DND-41 (cell line): ENCODE measurements around the gene COL23A1.
A peak's percentile ranks its signal among the peaks of the same experiment; 100 is the strongest.
"Not testable (repeated sequence)": the region's sequence is repeated elsewhere in the genome, so short reads cannot be mapped to it uniquely, and the experiment has no call there.

Experiments
- ATAC-seq: fragments of 200-7000 bp; cut with Tn5 transposase; 3 replicates; pipeline ENCODE4 v1.9.1; 2021; ENCODE audit warnings: low read depth; ENCODE audit not compliant: insufficient read depth
- DNase-seq: peaks from one replicate; pipeline ENCODE4 v3.0.0-alpha.2; 2020
- H2AFZ ChIP-seq: 2 replicates; pipeline ENCODE4 v1.6.0; 2012; ENCODE audit warnings: low read depth, low read length
- H3K27ac ChIP-seq: 2 replicates; pipeline ENCODE4 v1.5.1; 2012; ENCODE audit warnings: low read length, inconsistent platforms
- H3K27me3 ChIP-seq: fragments of 200-600 bp; sonication (generic); 2 replicates; pipeline ENCODE4 v1.6.0; 2012; ENCODE audit warnings: low read length, mild to moderate bottlenecking, inconsistent platforms; ENCODE audit not compliant: insufficient read depth, poor library complexity
- H3K36me3 ChIP-seq: 2 replicates; pipeline ENCODE4 v1.5.1; 2012; ENCODE audit warnings: low read length, inconsistent platforms; ENCODE audit not compliant: insufficient read depth
- H3K4me1 ChIP-seq: 2 replicates; pipeline ENCODE4 v1.5.1; 2012; ENCODE audit warnings: mild to moderate bottlenecking, low read length; ENCODE audit not compliant: insufficient read depth
- H3K4me2 ChIP-seq: 2 replicates; pipeline ENCODE4 v1.6.0; 2012; ENCODE audit warnings: mild to moderate bottlenecking, moderate library complexity, low read length, inconsistent platforms; ENCODE audit not compliant: insufficient read depth
- H3K4me3 ChIP-seq, 2 experiments: fragments of 200-600 bp in 1 of 2; shearing (Covaris generic) in 1 of 2; 2 replicates each; pipeline ENCODE4 v1.5.1; 2012 to 2016; ENCODE audit warnings: inconsistent platforms in 2 of 2, low read length in 2 of 2, mild to moderate bottlenecking in 2 of 2, low read depth in 1 of 2, moderate library complexity in 1 of 2
- H3K79me2 ChIP-seq: 2 replicates; pipeline ENCODE4 v1.6.0; 2012; ENCODE audit warnings: low read length, inconsistent platforms; ENCODE audit not compliant: insufficient read depth
- H3K9ac ChIP-seq: 2 replicates; pipeline ENCODE4 v1.6.0; 2012; ENCODE audit warnings: low read depth, mild to moderate bottlenecking, inconsistent platforms, low read length, moderate library complexity
- H3K9me3 ChIP-seq: 2 replicates; pipeline ENCODE4 v1.5.1; 2012; ENCODE audit warnings: low read length, moderate library complexity, mild to moderate bottlenecking, inconsistent platforms; ENCODE audit not compliant: insufficient read depth, severe bottlenecking
- H4K20me1 ChIP-seq: 2 replicates; pipeline ENCODE4 v1.6.0; 2012; ENCODE audit warnings: low read length; ENCODE audit not compliant: insufficient read depth
- CTCF ChIP-seq: IDR thresholded peaks from 2 replicates; pipeline ENCODE4 v1.5.1; 2012; ENCODE audit warnings: borderline replicate concordance, low read length, moderate library complexity, mild to moderate bottlenecking; ENCODE audit not compliant: poor library complexity, severe bottlenecking; ENCODE audit errors: extremely low read depth
- EZH2 ChIP-seq: IDR thresholded peaks from 3 replicates; pipeline ENCODE4 v1.6.1; 2012; ENCODE audit warnings: borderline replicate concordance, low read depth, mild to moderate bottlenecking, moderate library complexity, low read length, inconsistent platforms; ENCODE audit not compliant: severe bottlenecking

COL23A1 gene

GRCh38 chr5:178240341-178240741 lies 349.9 kb downstream of the COL23A1 start:
- Histone ChIP-seq H3K27ac (no peak overlapping the region), H3K4me2 (no peak overlapping the region), H2AFZ (no peak overlapping the region), H3K27me3 (no peaks in the 10 kb centered on the region), H3K9ac (no peak overlapping the region), H3K4me1 (peaks cover 14% of the 10 kb centered on the region), H3K4me3 (no peak overlapping the region), H3K79me2 (no peaks in the 10 kb centered on the region), H3K36me3 (no peaks in the 10 kb centered on the region), H4K20me1 (no peaks in the 10 kb centered on the region), H3K9me3 (no peaks in the 10 kb centered on the region)
- no peak for TF ChIP-seq CTCF
- TF ChIP-seq EZH2, result no peak
- no peak for ATAC-seq
- DNase-seq, result no peak

GRCh38 chr5:178239626-178240301 lies 350.4 kb downstream of the COL23A1 start:
- not testable (repeated sequence) for H3K4me3 ChIP-seq, DNase-seq, H3K4me2 ChIP-seq, H3K27ac ChIP-seq, H3K79me2 ChIP-seq, H4K20me1 ChIP-seq, H3K9me3 ChIP-seq, H3K27me3 ChIP-seq, H3K9ac ChIP-seq, ATAC-seq, H3K36me3 ChIP-seq, H2AFZ ChIP-seq
- H3K4me1 ChIP-seq, result peaks cover 16% of the 10 kb centered on the region

GRCh38 chr5:178238711-178239592 lies 351.2 kb downstream of the COL23A1 start:
- no peaks in the 10 kb centered on the region for H3K9me3 ChIP-seq
- H2AFZ ChIP-seq, result no peak overlapping the region
- H3K27me3 ChIP-seq, result no peaks in the 10 kb centered on the region
- no peak overlapping the region for H3K4me2 ChIP-seq
- H4K20me1 ChIP-seq, result no peaks in the 10 kb centered on the region
- H3K36me3 ChIP-seq, result no peaks in the 10 kb centered on the region
- H3K27ac ChIP-seq, result no peak overlapping the region
- no peak overlapping the region for H3K4me3 ChIP-seq
- no peaks in the 10 kb centered on the region for H3K79me2 ChIP-seq
- peaks cover 16% of the 10 kb centered on the region for H3K4me1 ChIP-seq
- ATAC-seq (no peak), DNase-seq (no peak)
- TF ChIP-seq CTCF (no peak), EZH2 (no peak)
- H3K9ac ChIP-seq, result no peak overlapping the region

- no peak overlapping the region for H3K4me2 ChIP-seq
Measured at GRCh38 chr5:178238313-178238635, 351.9 kb downstream of the COL23A1 start.

More at GRCh38 chr5:178238313-178238635, 351.9 kb downstream of the COL23A1 start:
- no peaks in the 10 kb centered on the region for H3K79me2 ChIP-seq
- H3K4me1 ChIP-seq, result peaks cover 19% of the 10 kb centered on the region
- TF ChIP-seq EZH2 (no peak), CTCF (no peak)
- no peak for ATAC-seq
- H3K36me3 ChIP-seq, result no peaks in the 10 kb centered on the region
- H3K27me3 ChIP-seq, result no peaks in the 10 kb centered on the region
- no peak overlapping the region for H2AFZ ChIP-seq
- no peak overlapping the region for H3K4me3 ChIP-seq
- H3K9ac ChIP-seq, result peak overlapping the region; percentile 10; the same call in 1 of the 2 replicates
- no peak for DNase-seq
- H3K27ac ChIP-seq, result no peak overlapping the region
- H3K9me3 ChIP-seq, result no peaks in the 10 kb centered on the region
- H4K20me1 ChIP-seq, result no peaks in the 10 kb centered on the region
